ENCODE measurements around the gene DOCK9. TPM values are rescaled to one million over a fixed set of nuclear protein-coding genes. Genes with fewer than 3 reads are reported as not detected.

Gene DOCK9
- total RNA-seq, 4 donors from 2014 or later: 127 to 191 (median 154) TPM

DNA sequence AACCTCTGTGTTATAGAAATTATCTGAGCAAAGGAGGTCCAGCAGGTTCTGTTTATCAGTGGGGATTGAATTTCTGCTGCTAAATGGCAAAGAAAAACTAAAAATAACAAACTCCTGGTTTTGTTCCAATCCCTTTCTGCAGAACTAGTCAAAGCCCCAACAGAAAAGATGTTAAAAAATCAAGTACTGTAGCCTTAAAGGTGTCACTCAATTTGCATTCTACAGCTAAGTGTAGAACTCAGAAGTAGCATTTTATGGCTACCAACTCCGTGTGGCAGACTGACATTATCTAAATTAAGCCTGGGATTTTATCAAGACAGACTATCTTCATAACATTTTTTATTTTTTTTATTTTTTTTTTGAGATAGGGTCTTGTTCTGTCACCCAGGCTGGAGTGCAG is 133.8 kb downstream of the DOCK9 start:
- no peaks in the 10 kb centered on the region for H3K9me3 ChIP-seq
- WGBS: 96% methylated on average over 1 of the region's 1 CpG
- no peaks in the 10 kb centered on the region for H3K27me3 ChIP-seq
- peaks cover 0 to 61% (median 36%) of the 10 kb centered on the region in 4 donors for H3K36me3 ChIP-seq
- peaks cover 10 to 31% (median 24%) of the 10 kb centered on the region in 4 donors for H3K4me1 ChIP-seq
- no peak overlapping the region for H3K4me3 ChIP-seq
- no peak overlapping the region for H3K27ac ChIP-seq (replicated peaks in 1 of 4)
- DNase-seq (ENCODE audit: extremely low spot score): no peak
- TF ChIP-seq, protein P1, sequence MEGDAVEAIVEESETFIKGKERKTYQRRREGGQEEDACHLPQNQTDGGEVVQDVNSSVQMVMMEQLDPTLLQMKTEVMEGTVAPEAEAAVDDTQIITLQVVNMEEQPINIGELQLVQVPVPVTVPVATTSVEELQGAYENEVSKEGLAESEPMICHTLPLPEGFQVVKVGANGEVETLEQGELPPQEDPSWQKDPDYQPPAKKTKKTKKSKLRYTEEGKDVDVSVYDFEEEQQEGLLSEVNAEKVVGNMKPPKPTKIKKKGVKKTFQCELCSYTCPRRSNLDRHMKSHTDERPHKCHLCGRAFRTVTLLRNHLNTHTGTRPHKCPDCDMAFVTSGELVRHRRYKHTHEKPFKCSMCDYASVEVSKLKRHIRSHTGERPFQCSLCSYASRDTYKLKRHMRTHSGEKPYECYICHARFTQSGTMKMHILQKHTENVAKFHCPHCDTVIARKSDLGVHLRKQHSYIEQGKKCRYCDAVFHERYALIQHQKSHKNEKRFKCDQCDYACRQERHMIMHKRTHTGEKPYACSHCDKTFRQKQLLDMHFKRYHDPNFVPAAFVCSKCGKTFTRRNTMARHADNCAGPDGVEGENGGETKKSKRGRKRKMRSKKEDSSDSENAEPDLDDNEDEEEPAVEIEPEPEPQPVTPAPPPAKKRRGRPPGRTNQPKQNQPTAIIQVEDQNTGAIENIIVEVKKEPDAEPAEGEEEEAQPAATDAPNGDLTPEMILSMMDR (IDR thresholded peaks at IDR 0.05): no peak
- TF ChIP-seq POLR2AphosphoS5 (IDR thresholded peaks at IDR 0.05): no peak
- no peak for TF ChIP-seq POLR2A (IDR thresholded peaks at IDR 0.05; ENCODE audit: low read depth)
- no peak for TF ChIP-seq EP300 (IDR thresholded peaks at IDR 0.05)
- intact Hi-C loops (cut with DNase I): loop anchor here (5.0 kb wide), 1 partner anchor 397 kb away; no protein-coding TSS in a partner anchor

DNA sequence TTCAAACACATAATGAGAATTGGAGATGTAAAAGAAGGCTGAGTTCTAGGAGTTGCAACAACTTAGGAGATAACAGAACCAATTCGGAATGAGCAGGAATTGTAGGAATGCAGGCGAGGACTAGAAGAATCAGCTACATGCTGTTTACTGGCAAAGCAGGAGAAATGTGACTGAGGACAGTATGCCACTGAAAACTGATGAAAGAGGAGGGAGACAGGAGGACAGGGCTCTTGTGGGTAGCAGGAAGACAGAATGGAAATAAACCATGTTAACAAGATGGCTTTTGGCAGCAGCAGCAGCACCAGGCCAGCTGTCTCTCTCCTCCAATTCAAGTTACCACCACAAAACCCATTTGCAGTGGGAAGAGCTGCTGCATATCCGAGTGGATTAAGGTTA is 134.4 kb downstream of the DOCK9 start:
- TF ChIP-seq EP300 (IDR thresholded peaks at IDR 0.05): no peak
- no peak for TF ChIP-seq POLR2A (IDR thresholded peaks at IDR 0.05; ENCODE audit: low read depth)
- TF ChIP-seq, protein P1 (IDR thresholded peaks at IDR 0.05): no peak
- no peak for TF ChIP-seq POLR2AphosphoS5 (IDR thresholded peaks at IDR 0.05)

DNA sequence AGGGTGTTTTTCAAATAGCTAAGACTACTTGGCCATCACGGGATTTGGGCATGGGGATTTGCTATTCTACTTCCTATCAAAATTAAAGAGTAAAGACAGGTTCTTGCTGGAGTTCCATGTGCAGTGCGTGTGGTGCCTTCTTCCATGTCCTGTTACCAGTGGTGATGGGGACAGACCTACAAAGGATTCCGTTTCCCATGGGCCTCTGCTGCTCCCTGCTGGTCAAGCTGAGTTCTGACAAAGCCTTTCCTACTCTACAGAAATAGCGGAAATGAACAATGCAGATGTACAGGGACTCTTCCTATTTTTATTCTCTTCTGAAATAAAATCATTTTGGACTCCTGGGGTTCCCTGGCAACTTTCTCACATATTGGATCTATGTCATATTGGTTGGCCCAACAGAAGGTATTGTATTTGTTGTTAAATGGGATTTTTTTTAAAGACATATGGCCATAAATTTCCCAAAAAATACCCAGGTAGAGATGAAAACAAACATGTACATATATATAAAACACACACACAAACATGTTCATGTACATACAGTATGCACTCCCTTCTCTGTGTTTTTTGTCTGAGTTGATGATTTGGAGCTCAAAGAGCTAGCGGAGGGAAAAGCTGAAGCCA is 134.9 kb downstream of the DOCK9 start:
- intact Hi-C loops (cut with DNase I): loop anchor here (5.0 kb wide), 1 partner anchor 396 kb away; no protein-coding TSS in a partner anchor
- peak; percentile 91 for DNase-seq (ENCODE audit: extremely low spot score)
- 37% methylated on average over 5 of the region's 5 CpGs for whole genome bisulfite sequencing
- Histone ChIP-seq H3K36me3 (peaks cover 0 to 54% (median 27%) of the 10 kb centered on the region in 4 donors), H3K4me1 (peaks cover 10 to 36% (median 26%) of the 10 kb centered on the region in 4 donors), H3K9me3 (no peaks in the 10 kb centered on the region), H3K4me3 (no peak overlapping the region), H3K27me3 (no peaks in the 10 kb centered on the region), H3K27ac (replicated peaks in 1 of 4) (no peak overlapping the region)
- TF ChIP-seq EP300 (IDR thresholded peaks at IDR 0.05) (no peak), POLR2AphosphoS5 (IDR thresholded peaks at IDR 0.05) (peak in 1 of 2 donors; percentile 12)
- TF ChIP-seq, protein P1 (IDR thresholded peaks at IDR 0.05): peak; percentile 74 to 92 (median 79)

More for the DNA sequence above, 134.4 kb downstream of the DOCK9 start:
- Histone ChIP-seq H3K4me1 (peaks cover 10 to 36% (median 26%) of the 10 kb centered on the region in 4 donors), H3K36me3 (peaks cover 0 to 56% (median 32%) of the 10 kb centered on the region in 4 donors), H3K27me3 (no peaks in the 10 kb centered on the region), H3K27ac (replicated peaks in 1 of 4) (no peak overlapping the region), H3K9me3 (no peaks in the 10 kb centered on the region), H3K4me3 (no peak overlapping the region)
- no peak for DNase-seq (ENCODE audit: extremely low spot score)
- intact Hi-C loops (cut with DNase I): loop anchor here (5.0 kb wide), 1 partner anchor 396 kb away; no protein-coding TSS in a partner anchor
- WGBS: 59% methylated on average over 3 of the region's 3 CpGs

DNA sequence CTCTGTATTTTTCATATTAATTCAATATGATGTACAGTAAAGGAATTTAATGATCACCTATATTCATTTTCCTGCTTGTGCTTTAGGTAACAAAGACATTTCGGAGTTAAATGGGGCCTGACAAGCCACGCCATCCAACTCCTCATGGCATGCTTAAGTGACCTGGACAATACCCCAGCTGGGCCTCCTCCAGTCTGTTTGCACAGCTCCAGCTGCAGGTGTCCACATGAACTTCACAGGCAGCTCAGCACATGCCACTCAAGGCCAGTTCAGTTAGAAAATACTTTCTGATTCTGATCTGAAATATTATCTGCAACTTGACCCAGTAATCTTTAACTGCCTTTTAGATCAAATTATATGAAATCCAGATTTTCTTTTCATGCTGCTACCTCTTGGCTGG is 135.8 kb downstream of the DOCK9 start:
- intact Hi-C loops (cut with DNase I): loop anchor here (5.0 kb wide), 1 partner anchor 395 kb away; no protein-coding TSS in a partner anchor
- Histone ChIP-seq H3K4me3 (no peak overlapping the region), H3K36me3 (peaks cover 0 to 56% (median 27%) of the 10 kb centered on the region in 4 donors), H3K27ac (replicated peaks in 1 of 4) (no peak overlapping the region), H3K4me1 (peaks cover 10 to 36% (median 26%) of the 10 kb centered on the region in 4 donors), H3K9me3 (no peaks in the 10 kb centered on the region), H3K27me3 (no peaks in the 10 kb centered on the region)
- 92% methylated on average over 2 of the region's 2 CpGs for WGBS
- no peak for DNase-seq (ENCODE audit: extremely low spot score)
- TF ChIP-seq, protein P1 (IDR thresholded peaks at IDR 0.05): no peak

Measured in esophagus muscularis mucosa (tissue), 4 donors.